Measurements from ENCODE around the gene TCF19.
A peak's percentile ranks its signal among the peaks of the same experiment; 100 is the strongest.
"Not testable (repeated sequence)": the region's sequence is repeated elsewhere in the genome, so short reads cannot be mapped to it uniquely, and the experiment has no call there.

TCF19 gene

DNA sequence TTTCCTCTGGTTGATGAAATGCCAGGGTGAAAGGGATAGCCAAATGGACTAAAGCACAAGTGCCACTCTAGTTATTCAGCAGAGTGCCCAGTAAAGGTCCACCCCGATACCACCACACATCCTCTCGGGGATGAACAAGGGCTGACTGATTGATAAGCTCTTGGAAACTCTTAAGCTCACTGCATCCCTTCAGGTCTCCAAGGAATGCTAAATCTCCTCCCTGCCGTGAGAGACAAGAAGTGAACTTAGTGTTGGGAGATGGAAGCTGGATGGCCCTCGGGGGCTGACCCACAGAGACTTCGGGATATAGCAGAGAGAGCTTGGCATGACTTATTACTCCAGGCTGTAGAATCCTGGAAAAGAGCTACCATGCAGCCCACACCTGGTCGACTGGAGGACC lies 25.5 kb downstream of the TCF19 start:
- not testable (repeated sequence) for DNase-seq

DNA sequence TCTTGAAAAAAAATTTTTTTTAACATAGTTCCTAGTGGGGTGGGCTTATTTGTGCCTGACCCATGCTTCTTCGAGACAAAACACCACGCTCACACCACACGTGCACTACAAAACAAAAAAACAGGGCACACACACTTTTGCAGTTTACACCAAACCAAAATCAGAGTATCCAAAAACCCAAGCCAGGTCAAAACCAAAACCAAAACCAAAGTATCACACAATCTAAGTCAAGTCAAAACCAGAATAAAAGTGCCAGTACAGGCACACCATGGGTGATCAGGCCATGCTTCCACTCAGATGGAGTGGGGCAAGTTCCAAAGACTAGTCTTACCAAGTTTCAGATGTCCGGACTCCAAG lies 27.3 kb downstream of the TCF19 start:
- not testable (repeated sequence) for DNase-seq

DNA sequence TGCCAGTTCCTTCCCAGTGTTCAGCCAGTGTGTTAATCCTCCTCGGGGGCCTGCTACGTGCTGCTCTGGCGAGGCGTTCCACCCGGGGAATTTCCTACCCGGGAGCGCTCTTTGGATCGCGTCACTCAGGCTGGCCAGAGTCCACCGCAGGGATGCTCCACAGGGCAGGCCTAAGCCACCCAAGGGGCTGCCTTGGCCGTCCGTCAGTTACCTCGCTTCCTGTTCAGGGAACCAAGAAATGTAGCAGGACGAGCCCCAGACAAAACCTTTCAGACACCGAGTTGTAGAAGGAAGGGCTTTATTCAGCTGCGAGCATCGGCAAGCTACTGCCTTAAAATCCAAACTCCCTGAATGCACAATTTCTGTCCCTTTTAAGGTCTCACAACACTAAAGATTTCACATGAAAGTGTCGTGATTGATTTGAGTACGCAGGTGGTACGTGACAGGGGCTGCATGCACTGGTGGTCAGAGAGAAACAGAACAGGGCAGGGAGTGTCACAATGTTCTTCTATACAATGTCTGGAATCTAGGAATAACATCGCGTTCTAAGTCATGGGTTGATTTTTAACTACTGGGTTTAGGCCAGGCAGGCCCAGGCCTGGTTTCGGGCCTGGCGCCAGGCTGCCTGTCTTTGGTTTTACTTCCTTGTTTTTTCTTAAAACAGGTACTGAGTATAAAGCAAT lies 27.8 kb downstream of the TCF19 start:
- no peak for DNase-seq

DNA sequence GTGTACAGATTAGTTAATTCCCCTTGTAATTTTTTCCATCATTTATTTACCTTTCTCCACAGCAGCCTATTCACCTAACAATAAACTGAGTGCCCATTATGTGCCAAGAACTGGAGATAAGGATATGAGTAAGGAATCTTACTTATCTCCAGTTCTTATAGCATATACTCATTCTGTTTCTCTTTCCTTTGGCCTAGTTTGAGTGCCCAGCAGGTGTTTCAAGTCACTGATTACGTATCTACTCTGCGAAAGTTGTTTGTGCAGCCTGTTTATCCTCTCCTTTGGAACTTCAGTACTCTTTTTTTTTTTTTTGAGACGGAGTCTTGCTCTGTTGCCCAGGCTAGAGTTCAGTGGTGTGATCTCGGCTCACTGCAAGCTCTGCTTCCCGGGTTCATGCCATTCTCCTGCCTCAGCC lies 29.4 kb downstream of the TCF19 start:
- DNase-seq = no peak

DNA sequence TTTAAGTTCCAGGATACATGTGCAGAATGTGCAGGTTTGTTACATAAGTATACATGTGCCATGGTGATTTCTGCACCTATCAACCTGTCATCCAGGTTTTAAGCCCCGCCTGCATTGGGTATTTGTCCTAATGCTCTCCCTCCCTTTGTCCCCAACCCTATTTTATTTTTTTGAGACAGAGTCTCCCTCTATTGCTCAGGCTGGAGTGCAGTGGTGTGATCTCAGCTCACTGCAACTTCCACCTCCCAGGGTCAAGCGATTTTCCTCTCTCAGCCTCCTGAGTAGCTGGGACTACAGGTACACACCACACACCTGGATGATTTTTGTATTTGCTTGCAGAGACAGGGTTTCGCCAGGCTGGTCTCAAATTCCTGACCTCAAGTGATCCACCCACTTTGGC lies 30.8 kb downstream of the TCF19 start:
- not testable (repeated sequence) for DNase-seq

DNA sequence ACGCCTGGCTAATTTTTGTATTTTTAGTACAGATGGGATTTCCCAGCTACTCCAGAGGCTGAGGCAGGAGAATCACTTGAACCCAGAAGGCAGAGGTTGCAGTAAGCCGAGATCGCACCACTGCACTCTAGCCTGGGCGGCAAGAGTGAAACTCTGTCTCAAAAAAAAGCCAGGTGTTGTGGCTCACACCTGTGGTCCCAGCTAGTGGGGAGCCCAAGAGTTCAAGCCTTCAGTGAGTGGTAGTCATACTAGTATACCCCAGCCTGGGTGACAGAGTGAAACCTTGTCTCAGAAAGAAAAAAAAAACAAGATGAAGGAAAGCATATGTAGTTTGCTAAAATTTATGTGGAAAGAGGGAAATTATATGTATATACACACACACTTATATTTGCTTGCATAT lies 32.1 kb downstream of the TCF19 start:
- no peak for DNase-seq

DNA sequence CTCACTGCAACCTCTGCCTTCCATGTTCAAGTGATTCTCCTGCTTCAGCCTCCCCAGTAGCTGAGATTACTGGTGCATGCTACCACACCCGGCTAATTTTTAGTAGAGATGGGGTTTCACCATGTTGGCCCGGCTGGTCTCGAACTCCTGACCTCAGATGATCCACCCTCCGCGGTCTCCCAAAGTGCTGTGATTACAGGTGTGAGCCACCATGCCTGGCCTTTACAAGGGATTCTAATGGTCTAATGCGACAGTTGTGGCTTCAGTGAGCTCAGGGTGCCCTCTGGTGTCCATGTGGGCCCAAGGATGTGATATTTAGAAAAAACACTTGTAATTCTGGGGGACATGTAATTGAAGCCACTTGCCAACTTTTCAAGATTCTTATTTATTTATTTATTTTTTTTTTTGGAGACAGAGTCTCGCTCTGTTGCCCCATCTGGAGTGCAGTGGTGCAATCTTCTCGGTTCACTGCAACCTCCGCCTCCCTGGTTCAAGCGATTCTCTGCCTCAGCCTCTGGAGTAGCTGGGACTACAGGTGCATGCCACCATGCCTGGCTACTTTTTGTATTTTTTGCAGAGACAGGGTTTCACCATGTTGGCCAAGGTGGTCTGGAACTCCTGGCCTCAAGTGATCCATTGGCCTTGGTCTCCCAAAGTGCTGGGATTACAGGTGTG lies 34.2 kb downstream of the TCF19 start:
- peak; percentile 55 for DNase-seq

DNA sequence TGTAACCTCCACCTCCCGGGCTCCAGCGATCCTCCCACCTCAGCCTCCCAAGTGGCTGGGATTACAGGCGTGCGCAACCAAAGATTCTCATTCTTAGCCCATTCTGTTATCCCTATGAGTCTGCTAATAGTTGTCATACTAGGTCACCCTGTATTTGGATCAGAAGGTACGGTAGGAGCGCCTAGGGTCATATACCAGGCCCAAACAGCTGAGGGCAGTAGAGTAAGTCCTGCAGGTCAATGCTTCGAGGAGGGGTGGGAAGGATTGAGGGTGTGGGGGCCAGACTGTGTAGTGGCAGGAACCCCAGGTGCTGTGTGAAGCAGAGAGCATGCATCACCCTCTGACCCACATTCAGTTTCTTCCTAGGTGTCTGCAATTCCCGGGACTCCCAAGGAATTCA lies 34.8 kb downstream of the TCF19 start:
- DNase-seq = no peak

DNA sequence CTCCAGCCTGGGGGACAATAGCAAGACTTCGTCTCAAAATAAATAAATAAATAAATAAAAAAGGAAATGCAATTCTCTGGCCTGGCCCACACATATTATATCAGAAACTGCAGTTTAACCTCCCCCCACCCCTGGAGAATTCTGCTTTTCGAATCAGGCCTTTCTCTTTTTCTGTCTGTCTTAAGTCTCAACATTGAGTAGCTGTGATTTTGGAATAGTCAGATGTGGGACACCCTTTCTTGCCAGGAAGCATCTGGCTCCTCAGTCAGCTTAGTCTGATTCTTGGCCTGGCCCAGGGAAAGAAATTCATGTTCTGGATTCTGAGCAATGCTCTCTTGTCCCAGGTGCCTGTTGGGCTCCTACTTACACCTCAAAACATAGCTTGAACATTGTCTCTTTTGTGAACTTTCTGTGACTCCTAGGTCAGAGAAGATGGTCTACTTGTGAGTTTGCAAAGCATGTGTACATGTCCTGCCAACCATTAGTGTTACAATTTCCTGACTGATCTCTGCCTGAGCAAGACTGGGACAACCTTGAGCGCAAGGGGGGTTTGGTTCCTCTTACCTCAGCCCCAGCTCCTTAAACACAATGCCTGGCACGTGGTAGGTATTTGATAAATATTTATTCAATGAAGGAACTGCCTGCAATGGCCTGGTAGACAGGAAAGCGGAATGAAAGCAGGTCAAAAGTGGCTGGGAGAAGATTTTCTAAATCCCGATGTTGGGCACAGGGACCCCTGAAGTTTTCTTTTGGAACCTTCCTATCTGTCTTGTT lies 35.9 kb downstream of the TCF19 start:
- no peak for DNase-seq

DNA sequence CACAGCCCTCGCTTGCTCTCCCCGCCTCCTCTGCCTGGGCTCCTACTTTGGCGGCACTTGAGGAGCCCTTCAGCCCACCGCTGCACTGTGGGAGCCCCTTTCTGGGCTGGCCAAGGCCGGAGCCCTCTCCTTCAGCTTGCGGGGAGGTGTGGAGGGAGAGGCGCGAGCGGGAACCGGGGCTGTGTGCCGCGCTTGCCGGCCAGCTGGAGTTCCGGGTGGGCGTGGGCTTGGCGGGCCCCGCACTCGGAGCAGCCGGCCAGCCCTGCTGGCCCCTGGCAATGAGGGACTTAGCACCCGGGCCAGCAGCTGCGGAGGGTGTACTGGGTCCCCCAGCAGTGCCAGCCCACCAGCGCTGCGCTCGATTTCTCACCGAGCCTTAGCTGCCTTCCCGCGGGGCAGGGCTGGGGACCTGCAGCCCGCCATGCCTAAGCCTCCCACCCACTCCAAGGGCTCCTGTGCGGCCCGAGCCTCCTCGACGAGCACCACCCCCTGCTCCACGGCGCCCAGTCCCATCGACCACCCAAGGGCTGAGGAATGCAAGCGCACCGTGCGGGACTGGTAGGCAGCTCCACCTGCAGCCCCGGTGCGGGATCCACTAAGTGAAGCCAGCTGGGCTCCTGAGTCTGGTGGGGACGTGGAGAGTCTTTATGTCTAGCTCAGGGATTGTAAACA lies 37.1 kb downstream of the TCF19 start:
- not testable (repeated sequence) for DNase-seq

DNA sequence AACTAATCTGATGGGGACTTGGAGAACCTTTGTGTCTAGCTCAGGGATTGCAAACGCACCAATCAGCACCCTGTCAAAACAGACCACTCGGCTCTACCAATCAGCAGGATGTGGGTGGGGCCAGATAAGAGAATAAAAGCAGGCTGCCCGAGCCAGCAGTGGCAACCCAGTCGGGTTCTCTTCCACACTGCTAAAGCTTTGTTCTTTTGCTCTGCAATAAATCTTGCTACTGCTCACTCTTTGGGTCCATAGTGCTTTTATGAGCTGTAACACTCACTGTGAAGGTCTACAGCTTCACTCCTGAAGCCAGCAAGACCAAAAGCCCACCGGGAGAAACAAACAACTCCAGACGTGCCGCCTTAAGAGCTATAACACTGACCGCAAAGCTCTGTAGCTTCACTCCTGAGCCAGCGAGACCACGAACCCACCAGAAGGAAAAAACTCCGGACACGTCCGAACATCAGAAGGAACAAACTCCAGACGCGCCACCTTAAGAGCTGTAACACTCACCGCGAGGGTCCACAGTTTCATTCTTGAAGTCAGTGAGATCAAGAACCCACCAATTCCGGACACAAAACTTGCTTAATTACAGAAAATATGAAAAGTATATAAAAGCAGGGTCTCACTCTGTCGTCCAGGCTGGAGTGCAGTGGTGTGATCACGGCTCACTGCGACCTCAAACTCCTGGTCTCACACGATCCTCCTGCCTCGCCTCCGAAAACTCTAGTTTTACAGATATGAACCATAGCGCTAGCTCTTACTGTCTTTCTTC lies 38.0 kb downstream of the TCF19 start:
- not testable (repeated sequence) for DNase-seq

DNA sequence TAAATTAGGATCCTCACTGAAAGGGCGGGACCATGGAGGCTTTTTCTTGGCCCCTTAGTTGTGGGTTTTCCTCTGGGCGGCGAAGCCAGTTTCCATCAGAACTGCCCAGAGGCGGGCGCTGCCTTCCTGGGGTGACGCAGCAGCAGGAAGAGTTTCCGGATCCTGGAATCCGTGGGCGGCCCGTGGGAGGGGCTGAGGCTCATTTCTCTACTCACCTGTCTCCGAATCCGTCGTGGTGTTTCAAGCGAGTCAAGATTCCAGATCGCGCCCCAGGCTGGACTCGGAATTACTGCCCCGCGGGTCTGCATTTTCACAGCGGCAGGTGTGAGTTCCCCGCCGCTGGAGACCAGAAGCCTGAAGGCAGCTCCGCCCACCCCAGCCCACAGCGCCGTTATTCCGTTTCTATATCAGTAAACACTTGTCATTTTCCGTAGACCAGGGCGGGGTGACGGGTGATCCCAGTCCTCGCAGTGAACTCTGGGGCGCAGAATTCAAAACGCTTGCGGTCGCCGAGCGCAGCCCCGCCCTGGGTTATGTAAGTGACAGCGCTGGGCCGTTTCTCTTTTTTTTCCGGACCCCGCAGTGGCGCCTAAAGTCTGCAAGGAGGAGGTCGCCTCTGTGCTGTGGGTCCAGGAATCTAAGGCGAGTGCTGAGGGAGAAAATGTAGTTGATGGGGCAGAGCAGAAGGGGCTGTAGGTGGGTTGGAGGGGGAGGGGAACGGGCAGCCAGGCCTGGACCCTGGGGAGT lies 39.3 kb downstream of the TCF19 start:
- peak; percentile 92 for DNase-seq

DNA sequence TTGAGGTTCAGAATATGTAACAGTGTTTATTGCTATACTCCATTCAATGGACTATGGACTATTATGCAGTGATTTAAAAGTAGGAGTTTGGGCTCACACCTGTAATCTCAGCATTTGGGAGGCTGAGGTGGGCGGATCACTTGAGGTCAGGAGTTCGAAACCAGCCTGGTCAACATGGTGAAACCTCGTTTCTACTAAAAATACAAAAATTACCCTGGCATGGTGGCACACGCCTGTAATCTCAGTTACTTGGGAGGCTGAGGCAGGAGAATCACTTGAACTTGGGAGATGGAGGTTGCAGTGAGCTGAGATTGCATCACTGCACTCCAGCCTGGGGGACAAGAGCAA lies 40.7 kb downstream of the TCF19 start:
- not testable (repeated sequence) for DNase-seq

DNA sequence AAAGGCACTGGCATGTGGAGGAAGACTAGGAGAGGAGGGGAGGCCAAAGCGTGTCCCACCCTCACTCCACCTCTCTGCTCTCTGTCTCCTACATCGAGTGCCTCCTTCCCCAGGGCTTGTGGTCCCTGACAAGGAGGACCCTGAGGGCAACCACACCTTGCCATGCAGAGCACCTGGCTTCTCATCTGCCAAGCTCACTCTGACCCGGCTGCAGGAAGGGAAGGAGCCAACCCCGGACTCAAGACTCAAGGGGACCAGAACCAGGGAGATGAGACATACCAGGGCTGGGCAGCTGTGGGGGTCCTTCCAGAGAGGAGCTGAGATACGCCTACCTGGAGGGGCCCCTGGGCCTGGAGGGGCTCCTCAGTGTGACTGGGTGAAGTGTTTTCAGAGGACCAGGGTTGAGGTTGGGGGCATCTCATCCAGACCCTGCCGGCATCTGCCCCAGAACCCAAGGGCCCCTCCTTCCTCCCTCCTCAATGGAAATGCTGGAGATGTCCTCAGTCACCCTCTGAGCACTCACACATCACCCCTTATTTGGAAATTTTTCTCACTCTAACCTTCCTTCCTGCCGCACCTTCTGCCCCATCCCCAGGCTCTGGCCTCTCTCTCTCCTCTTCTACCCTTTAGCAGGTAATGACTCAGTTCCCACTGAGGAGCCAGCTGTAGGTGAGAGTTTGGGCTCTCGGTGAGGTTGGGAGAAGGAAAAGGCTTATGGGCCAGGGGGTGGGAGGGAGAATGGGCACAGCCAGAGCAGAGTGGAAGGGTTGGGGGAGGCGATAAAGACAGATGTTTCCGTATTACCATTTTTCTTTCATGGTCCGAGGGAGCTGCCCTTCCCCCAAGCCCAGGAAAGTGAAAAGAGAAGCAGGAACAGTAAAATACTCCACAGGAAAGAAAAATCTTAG lies 44.1 kb downstream of the TCF19 start:
- DNase-seq = no peak

DNA sequence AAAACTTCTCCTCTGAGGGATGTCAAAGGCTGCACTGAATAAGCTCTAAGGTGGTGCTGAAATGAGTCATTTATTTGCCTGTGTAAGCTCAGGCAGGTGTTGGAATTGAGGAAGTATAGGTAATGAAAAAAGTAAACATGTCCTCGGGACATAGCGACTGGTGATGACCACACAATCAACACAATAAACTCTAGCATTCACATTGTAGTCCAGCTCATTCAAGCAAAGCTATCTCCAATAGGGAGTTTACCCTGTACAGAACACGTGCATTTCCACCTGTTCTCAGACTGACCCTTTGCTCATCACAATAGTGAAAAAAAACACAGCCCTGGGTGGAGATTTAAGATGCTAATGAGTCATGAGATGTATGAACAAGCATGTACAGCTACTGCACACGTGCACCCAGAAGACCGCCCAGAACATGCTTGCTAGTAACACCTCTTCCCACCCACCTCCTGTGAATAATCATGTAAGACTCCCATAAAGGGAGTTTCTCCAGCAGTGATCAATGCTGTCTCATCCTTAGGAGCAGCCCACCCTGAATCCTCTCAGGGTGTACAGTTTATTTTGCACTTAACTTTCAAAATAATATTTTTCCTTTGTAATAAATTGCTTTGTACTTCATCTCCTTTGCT lies 45.1 kb downstream of the TCF19 start:
- DNase-seq = peak; percentile 48

DNA sequence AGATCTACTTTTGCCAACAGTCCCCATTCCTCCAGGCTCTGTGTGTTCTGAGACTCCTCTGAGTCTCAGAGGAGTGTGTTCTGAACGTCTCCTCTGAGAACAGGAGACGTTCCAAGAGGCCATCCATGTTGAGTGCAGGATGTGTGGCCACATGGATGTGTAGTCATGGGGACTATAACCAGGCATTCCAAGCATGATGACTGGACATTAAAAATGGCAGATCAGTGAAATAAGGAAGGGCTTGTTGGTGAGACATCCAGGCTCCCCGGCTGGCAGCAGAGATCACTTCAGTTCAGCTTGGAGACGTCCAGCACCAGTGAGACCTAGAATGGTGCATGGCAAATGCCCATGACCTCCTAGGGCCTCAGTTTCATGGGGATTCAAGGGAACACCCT lies 46.4 kb downstream of the TCF19 start:
- DNase-seq = no peak

DNA sequence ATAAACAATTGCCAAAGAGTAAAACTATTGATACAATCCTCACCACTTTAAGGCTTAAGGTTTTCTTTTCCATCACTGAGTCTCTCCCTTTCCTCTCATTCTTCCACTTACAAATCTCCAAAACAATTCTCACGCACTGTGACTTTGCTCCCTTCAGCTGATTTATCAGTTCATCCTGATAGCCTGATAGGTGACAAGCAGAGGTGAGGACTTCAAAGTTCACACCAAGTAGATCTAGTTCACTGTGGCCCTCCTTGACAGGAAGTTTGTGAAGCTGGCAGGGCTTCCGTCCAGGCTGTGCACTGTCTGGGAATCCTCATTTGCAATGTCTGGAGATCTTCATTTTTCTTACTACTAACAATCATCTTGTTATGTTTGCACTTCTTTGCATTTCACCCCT lies 47.2 kb downstream of the TCF19 start:
- DNase-seq = no peak

DNA sequence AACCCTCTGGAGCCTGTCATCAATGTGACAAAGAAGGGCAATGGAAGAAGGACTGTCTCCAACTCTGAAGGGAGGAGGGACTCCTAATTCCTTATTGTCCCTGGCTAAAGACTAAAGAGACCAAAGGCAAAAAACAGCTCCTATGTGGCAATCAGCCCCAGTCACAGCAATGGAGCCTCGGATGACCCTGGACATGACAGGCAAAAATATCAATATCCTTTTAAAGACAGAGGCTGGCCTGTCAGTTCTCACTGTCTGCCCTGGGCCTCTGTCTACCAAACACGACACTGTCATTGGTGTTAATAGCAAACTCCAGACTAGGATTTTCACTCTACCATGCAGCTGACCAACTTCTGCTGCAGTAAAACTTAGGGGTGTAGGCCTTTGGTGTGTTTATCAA lies 50.1 kb downstream of the TCF19 start:
- no peak for DNase-seq

DNA sequence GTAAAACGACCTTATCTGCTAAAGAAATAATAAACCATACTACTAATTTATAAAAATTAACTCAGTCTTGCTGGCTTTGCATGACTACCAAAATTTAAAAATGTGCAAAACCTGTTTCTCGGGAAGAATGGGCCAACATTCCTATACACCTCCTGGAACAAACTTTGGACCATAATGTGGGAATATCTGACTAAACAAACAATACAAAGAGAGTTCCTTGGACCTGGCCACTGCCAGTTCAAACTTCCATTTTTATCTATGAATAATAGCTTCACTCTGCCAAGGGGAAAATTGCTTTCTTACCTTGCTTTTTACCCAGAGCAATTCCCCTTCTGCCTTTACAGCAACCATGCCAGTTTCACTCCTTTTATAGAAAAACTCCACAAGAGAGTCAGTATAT lies 50.7 kb downstream of the TCF19 start:
- no peak for DNase-seq

DNA sequence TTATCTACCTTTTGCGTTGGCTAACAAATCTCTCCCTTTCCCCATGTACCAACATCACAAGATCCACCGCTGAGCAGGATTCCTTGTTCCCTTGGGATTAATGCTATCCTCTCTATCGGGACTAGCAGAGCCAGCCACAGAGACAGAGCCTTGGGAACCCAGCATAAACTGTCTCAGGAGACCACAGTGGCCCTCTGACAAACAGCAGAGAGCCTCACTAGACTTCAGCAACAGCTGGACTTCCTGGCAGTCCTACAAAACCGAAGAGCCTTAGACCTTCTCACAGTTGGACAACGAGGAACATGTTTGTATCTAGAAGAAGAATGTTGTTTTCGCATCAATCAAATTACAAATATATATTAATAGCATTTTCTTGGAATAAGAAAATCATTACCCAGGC lies 51.7 kb downstream of the TCF19 start:
- DNase-seq = no peak
